Upper lobe of right lung (tissue), 1 donor: ENCODE results near the gene GDNF. TPM values are rescaled to one million over a fixed set of nuclear protein-coding genes. Genes with fewer than 3 reads are reported as not detected.

ENCODE experiments used
- ATAC-seq: fragments of 200-7000 bp; cut with Tn5 transposase; one replicate; pipeline ENCODE4 v1.9.1; 2020; ENCODE audit warnings: mild to moderate bottlenecking, moderate library complexity
- DNase-seq: peaks from one replicate; pipeline ENCODE4 v3.0.0-alpha.2; 2020
- H3K27ac ChIP-seq: fragments of 200-600 bp; one replicate; pipeline ENCODE4 v1.8.0; 2022
- H3K27me3 ChIP-seq: fragments of 200-600 bp; one replicate; pipeline ENCODE4 v1.8.0; 2022; ENCODE audit warnings: mild to moderate bottlenecking
- H3K36me3 ChIP-seq: fragments of 200-600 bp; one replicate; pipeline ENCODE4 v1.8.0; 2022
- H3K4me1 ChIP-seq: fragments of 200-600 bp; one replicate; pipeline ENCODE4 v1.8.0; 2022
- H3K4me3 ChIP-seq: fragments of 200-600 bp; one replicate; pipeline ENCODE4 v1.8.0; 2022; ENCODE audit warnings: mild to moderate bottlenecking
- H3K9me3 ChIP-seq: fragments of 200-600 bp; one replicate; pipeline ENCODE4 v1.8.0; 2022
- intact Hi-C: fragments of 100-400 bp; cut with DNase I; formaldehyde crosslinking; loops from one replicate; pipeline ENCODE4 v1.11.0; 2022
- total RNA-seq: library from RNA; stranded (reverse); fragmentation: NEBNext Ultra II Directional; extraction: Animal tissue kit (Norgen Biotek cat#: 25700); gene quantifications from one replicate; pipeline ENCODE4 v1.2.1, GENCODE V29; 2021
- TF ChIP-seq, protein P1 (sequence below): fragments of 200-600 bp; IDR thresholded peaks from one replicate; pipeline ENCODE4 v1.8.0; 2022; ENCODE audit warnings: antibody characterized with exemption
- donor health status: DM: no; HTN: yes; CAD: no; lungs with severe emphysema.

Gene GDNF
- total RNA-seq, 1 donor from 2014 or later, result 0.23 TPM

DNA sequence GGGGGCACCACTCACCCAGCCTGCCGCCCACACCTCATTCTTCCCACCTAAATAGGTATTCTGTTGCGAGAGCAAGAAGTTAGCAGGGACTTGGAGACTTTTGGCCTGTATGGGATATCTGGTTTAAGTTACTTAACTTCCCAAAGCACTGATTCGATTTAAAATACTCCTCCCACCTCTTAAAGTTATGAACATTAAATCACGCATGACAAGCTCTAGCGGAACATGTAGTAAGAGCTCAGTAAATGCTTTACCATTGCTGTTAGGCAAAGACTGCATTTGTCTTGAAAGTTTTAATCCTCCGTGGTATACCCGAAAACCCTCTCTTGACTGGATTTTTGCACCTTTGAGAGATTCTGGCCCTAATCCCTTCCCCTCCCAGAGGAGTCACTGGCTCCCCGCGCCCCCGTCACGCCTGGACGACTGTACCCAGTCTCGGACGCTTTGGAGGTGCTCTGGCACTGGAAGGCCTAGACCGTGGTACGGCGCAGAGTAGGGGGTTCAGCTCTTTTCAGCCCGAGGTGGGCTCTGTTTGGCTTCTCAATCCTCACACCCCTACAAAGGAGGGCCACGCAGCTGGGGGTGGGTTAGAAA, 4.4 kb downstream of the GDNF start:
- Histone ChIP-seq H3K27me3 (peaks cover 99% of the 10 kb centered on the region), H3K4me3 (no peak overlapping the region), H3K36me3 (no peaks in the 10 kb centered on the region), H3K27ac (no peak overlapping the region), H3K9me3 (no peaks in the 10 kb centered on the region), H3K4me1 (peaks cover 33% of the 10 kb centered on the region)
- TF ChIP-seq, protein P1, sequence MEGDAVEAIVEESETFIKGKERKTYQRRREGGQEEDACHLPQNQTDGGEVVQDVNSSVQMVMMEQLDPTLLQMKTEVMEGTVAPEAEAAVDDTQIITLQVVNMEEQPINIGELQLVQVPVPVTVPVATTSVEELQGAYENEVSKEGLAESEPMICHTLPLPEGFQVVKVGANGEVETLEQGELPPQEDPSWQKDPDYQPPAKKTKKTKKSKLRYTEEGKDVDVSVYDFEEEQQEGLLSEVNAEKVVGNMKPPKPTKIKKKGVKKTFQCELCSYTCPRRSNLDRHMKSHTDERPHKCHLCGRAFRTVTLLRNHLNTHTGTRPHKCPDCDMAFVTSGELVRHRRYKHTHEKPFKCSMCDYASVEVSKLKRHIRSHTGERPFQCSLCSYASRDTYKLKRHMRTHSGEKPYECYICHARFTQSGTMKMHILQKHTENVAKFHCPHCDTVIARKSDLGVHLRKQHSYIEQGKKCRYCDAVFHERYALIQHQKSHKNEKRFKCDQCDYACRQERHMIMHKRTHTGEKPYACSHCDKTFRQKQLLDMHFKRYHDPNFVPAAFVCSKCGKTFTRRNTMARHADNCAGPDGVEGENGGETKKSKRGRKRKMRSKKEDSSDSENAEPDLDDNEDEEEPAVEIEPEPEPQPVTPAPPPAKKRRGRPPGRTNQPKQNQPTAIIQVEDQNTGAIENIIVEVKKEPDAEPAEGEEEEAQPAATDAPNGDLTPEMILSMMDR, result no peak
- ATAC-seq (no peak), DNase-seq (no peak)
- intact Hi-C loops, result loop anchor here (10.0 kb wide), 1 partner anchor 359 kb away; no protein-coding TSS in a partner anchor

DNA sequence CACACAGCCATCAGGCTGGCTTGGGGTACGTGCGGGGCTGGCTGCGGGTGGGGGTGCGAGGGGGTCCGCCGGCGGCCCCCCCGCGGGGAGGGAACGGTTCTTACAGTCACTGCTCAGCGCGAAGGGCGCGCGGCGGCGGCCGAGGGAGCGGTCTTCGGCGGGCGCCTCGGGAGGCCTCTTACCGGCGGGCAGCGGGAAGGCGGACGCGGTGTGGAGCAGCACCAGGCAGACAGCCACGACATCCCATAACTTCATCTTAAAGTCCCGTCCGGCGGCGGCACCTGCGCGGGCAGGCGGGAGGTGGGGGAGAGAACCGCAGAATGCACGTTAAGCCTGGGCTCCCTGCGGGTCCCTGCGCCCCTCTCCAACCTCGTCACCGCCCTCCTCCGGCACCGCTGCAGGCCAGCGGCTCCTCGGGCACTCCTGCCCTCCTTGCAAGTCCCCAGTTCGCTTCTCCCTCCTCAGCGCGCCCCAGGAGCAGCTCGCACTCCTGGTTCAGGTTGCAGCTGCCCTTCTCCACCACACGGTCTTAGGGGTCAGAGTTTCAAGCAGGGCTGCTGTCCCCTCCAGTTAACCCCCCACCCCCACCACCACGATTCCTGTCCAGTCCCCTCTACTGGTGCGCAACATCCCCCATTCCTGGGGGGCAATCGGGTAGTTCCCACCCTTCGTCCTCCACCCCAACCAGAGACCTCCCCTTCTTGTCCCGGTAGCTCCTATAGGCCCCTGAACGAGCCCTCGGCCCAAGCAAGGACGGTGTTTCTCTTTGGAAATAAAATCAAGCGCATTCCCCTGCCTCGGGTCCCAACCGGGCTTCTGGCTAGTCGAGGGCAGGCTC, 5.1 kb downstream of the GDNF start:
- TF ChIP-seq, protein P1, result no peak
- ATAC-seq, result peak; percentile 12
- no peak for DNase-seq
- H3K4me1 ChIP-seq, result peaks cover 27% of the 10 kb centered on the region
- H3K36me3 ChIP-seq, result no peaks in the 10 kb centered on the region
- H3K27me3 ChIP-seq, result peaks cover 97% of the 10 kb centered on the region
- no peak overlapping the region for H3K4me3 ChIP-seq
- H3K27ac ChIP-seq, result no peak overlapping the region
- intact Hi-C loops, result loop anchor here (10.0 kb wide), 1 partner anchor 360 kb away; no protein-coding TSS in a partner anchor
- no peaks in the 10 kb centered on the region for H3K9me3 ChIP-seq

DNA sequence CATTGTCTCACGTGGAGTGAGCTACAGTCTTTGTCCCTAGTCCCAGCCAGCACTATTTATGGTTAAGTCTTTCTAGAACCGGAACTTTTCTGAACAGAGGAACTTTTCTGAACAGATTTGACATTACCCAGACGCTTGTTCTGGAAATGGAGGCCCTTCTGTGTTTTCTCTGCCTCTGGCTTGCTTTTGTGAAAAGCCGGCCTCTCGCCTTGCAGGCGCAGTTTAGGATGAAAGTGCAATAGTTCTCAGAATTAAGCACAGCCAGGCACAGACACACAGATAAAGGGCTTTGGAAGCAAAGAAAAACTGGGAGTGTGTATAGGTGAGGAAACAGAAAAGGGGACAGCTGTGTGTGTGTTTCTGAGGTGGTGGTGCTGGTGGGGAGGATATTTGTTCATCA, 5.9 kb downstream of the GDNF start:
- H3K4me3 ChIP-seq, result no peak overlapping the region
- no peaks in the 10 kb centered on the region for H3K36me3 ChIP-seq
- no peaks in the 10 kb centered on the region for H3K9me3 ChIP-seq
- no peak for DNase-seq
- no peak overlapping the region for H3K27ac ChIP-seq
- peaks cover 23% of the 10 kb centered on the region for H3K4me1 ChIP-seq
- intact Hi-C loops, result loop anchor here (10.0 kb wide), 1 partner anchor 361 kb away; no protein-coding TSS in a partner anchor
- TF ChIP-seq, protein P1, result no peak
- H3K27me3 ChIP-seq, result peaks cover 90% of the 10 kb centered on the region
- no peak for ATAC-seq

DNA sequence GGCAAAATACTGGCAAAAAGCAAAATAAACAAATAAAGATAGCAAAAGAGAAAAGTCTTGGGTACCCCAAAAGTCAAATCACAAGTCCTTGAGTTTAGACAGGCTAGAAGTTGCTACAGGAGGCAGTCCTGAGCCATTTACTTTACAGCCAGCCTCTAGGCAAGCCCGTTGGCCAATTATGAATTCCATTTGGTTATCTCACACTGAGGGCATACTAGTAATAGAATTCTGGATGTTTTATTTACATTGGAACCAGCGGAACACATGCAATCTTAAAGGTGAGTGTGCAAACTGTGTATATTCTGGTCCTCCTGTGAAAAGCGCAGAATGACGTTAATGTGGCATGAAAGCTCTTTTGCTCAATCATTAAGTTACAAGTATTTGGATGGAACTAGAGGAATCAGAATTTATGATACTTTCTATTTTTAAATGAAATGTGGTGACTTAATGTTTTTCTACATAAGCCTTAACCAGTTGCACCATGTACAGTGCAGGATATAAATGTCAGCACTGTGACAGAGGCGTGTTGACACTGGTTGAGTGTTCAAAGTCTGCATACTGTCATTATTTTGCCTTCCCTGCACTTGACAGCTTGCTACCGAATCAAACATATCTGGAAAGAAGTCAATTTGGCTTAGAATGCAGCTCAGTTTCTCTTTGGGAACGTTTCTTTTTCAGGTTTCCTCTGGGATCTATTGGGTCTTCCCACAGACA, 7.9 kb downstream of the GDNF start:
- no peak for DNase-seq

DNA sequence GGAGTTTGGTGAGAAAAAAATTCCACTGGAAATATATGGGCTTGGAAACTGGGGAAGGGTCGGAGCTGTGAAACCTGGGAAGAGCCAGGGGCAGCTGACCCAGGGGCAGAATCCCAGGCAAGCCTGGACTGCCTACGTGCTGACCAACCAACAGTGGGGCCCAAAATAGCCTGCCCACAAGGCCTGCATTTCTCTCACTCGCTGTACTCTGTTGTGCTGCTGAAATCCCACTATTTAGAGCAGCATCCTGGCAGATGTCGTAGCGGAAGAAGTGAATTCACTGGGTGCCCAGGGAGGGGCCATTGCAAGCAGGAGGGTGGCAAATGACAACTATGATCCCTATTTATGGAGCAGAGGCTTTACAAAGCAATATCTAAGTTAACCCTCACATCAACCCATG, 9.5 kb downstream of the GDNF start:
- peaks cover 53% of the 10 kb centered on the region for H3K27me3 ChIP-seq
- H3K36me3 ChIP-seq, result no peaks in the 10 kb centered on the region
- no peak overlapping the region for H3K4me3 ChIP-seq
- no peaks in the 10 kb centered on the region for H3K4me1 ChIP-seq
- intact Hi-C loops, result loop anchor here (10.0 kb wide), 1 partner anchor 364 kb away; no protein-coding TSS in a partner anchor
- DNase-seq (no peak), ATAC-seq (no peak)
- H3K27ac ChIP-seq, result no peak overlapping the region
- TF ChIP-seq, protein P1, result no peak
- no peaks in the 10 kb centered on the region for H3K9me3 ChIP-seq

More for the DNA sequence above, 7.9 kb downstream of the GDNF start:
- Histone ChIP-seq H3K27me3 (peaks cover 70% of the 10 kb centered on the region), H3K27ac (no peak overlapping the region), H3K36me3 (no peaks in the 10 kb centered on the region), H3K4me3 (no peak overlapping the region), H3K9me3 (no peaks in the 10 kb centered on the region), H3K4me1 (peaks cover 11% of the 10 kb centered on the region)
- intact Hi-C loops, result loop anchor here (10.0 kb wide), 1 partner anchor 363 kb away; no protein-coding TSS in a partner anchor
- ATAC-seq, result no peak
- TF ChIP-seq, protein P1, result no peak
